Suprapubic skin (tissue), 4 donors: ENCODE data around the gene CDH4. TPM values are rescaled to one million over a fixed set of nuclear protein-coding genes. Genes with fewer than 3 reads are reported as not detected.

ENCODE experiments used
- DNase-seq, 2 donors: peaks; one replicate each; pipeline ENCODE4 v3.0.0-alpha.2; 2019; ENCODE audit warnings: low spot score in 2 of 2
- H3K27ac ChIP-seq: fragments of 200-600 bp; sonication (generic); one replicate; pipeline ENCODE4 v1.5.1; 2019
- H3K27me3 ChIP-seq: fragments of 200-600 bp; sonication (generic); one replicate; pipeline ENCODE4 v1.5.1; 2019
- H3K36me3 ChIP-seq: fragments of 200-600 bp; sonication (generic); one replicate; pipeline ENCODE4 v1.5.1; 2019
- H3K4me1 ChIP-seq: fragments of 200-600 bp; sonication (generic); one replicate; pipeline ENCODE4 v1.5.1; 2019
- H3K4me3 ChIP-seq: fragments of 200-600 bp; sonication (generic); one replicate; pipeline ENCODE4 v1.5.1; 2019; ENCODE audit warnings: mild to moderate bottlenecking
- H3K9me3 ChIP-seq: fragments of 200-600 bp; sonication (generic); one replicate; pipeline ENCODE4 v1.5.1; 2019
- EP300 ChIP-seq: sonication (generic); formaldehyde crosslinking; IDR thresholded peaks from one replicate; pipeline ENCODE4 v1.6.1; 2017; ENCODE audit warnings: antibody characterized with exemption
- POLR2A ChIP-seq, 2 donors: fragments of 450-650 bp; IDR thresholded peaks; one replicate each; pipeline ENCODE4 v1.6.1; 2017; ENCODE audit warnings: antibody characterized with exemption in 2 of 2, mild to moderate bottlenecking in 2 of 2, moderate library complexity in 2 of 2
- POLR2AphosphoS5 ChIP-seq, 3 donors: sonication (generic); formaldehyde crosslinking; IDR thresholded peaks; one replicate each; pipeline ENCODE4 v1.6.1; 2017; ENCODE audit warnings: antibody characterized with exemption in 3 of 3
- WGBS: methylation state at CpG from one replicate; pipeline ENCODE4 v1.1.5; 2018; 5-methylcytosine and 5-hydroxymethylcytosine counted together
- total RNA-seq, 4 donors: library from RNA; depleted of rRNA; stranded (reverse); fragments of >200 nt; gene quantifications; one replicate each; pipeline ENCODE4 v1.1.0, GENCODE V29; 2016
- TF ChIP-seq, protein P1 (sequence below), 2 donors: fragments of 200-600 bp in 1 of 2; fragments of 450-650 bp in 1 of 2; sonication (generic) in 1 of 2; IDR thresholded peaks; one replicate each; pipeline ENCODE4 v1.5.1; 2016 to 2019; ENCODE audit warnings: antibody characterized with exemption in 2 of 2, mild to moderate bottlenecking in 1 of 2, moderate library complexity in 1 of 2

CDH4 gene
- total RNA-seq, 4 donors from 2014 or later, result 0.91 to 5.9 (median 2.6) TPM

DNA sequence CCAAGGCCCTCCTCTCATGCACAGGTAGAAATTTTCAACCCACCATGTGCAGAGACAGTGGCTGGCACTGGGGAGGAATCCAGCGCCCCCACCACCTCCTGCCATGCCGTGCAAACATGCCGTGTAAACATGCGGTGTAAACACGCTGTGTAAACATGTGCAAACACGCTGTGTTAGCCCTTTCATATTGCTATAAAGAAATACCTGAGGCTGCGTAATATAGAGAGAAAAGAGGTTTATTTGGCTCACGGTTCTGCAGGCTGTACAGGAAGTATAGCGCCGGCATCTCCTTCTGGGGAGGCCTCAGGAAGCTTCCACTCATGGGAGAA, 595.3 kb downstream of the CDH4 start:
- H3K4me3 ChIP-seq, result no peak overlapping the region
- DNase-seq, result no peak
- TF ChIP-seq POLR2A (IDR thresholded peaks at IDR 0.05) (no peak), EP300 (no peak), POLR2AphosphoS5 (IDR thresholded peaks at IDR 0.05) (no peak)
- TF ChIP-seq, protein P1, sequence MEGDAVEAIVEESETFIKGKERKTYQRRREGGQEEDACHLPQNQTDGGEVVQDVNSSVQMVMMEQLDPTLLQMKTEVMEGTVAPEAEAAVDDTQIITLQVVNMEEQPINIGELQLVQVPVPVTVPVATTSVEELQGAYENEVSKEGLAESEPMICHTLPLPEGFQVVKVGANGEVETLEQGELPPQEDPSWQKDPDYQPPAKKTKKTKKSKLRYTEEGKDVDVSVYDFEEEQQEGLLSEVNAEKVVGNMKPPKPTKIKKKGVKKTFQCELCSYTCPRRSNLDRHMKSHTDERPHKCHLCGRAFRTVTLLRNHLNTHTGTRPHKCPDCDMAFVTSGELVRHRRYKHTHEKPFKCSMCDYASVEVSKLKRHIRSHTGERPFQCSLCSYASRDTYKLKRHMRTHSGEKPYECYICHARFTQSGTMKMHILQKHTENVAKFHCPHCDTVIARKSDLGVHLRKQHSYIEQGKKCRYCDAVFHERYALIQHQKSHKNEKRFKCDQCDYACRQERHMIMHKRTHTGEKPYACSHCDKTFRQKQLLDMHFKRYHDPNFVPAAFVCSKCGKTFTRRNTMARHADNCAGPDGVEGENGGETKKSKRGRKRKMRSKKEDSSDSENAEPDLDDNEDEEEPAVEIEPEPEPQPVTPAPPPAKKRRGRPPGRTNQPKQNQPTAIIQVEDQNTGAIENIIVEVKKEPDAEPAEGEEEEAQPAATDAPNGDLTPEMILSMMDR (IDR thresholded peaks at IDR 0.05), result no peak
- peaks cover 3% of the 10 kb centered on the region for H3K4me1 ChIP-seq
- no peaks in the 10 kb centered on the region for H3K9me3 ChIP-seq
- 89% methylated on average over 10 of the region's 10 CpGs for WGBS
- peaks cover 56% of the 10 kb centered on the region for H3K27me3 ChIP-seq
- no peaks in the 10 kb centered on the region for H3K36me3 ChIP-seq
- H3K27ac ChIP-seq, result no peak overlapping the region

DNA sequence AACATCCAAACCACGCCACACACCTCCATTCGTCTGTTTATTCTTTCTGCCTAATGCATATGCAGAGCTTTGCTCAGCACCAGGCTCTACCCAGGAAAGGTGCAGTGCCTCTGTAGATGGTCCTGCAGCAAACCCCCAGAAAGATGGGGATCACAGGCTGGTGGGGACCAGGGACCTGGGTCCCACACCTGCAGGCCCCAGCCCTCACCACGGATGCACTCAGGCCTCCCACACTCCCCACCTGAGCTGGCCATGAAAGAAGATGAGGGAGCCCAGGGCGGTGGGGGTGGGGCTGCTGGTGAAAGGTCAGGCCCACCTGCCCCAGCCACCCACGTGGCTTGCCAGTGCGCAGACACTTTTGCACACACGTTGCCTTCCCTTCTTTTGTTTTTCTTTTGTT, 595.9 kb downstream of the CDH4 start:
- H3K4me1 ChIP-seq, result peaks cover 3% of the 10 kb centered on the region
- no peak overlapping the region for H3K27ac ChIP-seq
- no peaks in the 10 kb centered on the region for H3K36me3 ChIP-seq
- no peak overlapping the region for H3K4me3 ChIP-seq
- no peak for DNase-seq
- no peak for TF ChIP-seq POLR2AphosphoS5 (IDR thresholded peaks at IDR 0.05)
- TF ChIP-seq EP300, result no peak
- TF ChIP-seq, protein P1 (IDR thresholded peaks at IDR 0.05), result no peak
- no peak for TF ChIP-seq POLR2A (IDR thresholded peaks at IDR 0.05)
- no peaks in the 10 kb centered on the region for H3K9me3 ChIP-seq
- H3K27me3 ChIP-seq, result peaks cover 57% of the 10 kb centered on the region
- WGBS, result 89% methylated on average over 7 of the region's 7 CpGs

DNA sequence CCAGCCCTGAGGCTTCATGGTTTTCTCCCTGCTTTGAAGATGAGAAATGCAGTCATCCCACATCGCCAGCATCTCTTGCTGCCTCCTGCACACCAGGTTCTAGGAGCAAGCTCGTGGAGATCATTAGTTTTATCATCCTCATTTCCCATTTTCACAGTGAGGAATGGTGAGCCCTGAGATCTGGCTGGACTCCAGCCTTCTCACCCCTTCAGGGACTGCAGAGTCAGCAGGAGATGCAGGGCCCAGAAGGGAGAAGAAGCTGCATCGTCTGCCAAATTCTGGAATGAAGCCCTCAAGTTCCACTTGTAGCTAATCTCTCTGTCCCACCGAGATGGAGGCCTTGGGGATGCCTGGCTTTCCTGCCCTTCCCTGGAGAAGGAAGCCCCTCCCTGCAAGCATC, 596.8 kb downstream of the CDH4 start:
- WGBS, result 46% methylated on average over 2 of the region's 4 CpGs
- Histone ChIP-seq H3K4me1 (peaks cover 3% of the 10 kb centered on the region), H3K4me3 (no peak overlapping the region), H3K27me3 (peaks cover 57% of the 10 kb centered on the region), H3K9me3 (no peaks in the 10 kb centered on the region), H3K27ac (no peak overlapping the region), H3K36me3 (no peaks in the 10 kb centered on the region)
- TF ChIP-seq EP300, result no peak
- TF ChIP-seq, protein P1 (IDR thresholded peaks at IDR 0.05), result no peak
- no peak for TF ChIP-seq POLR2A (IDR thresholded peaks at IDR 0.05)
- TF ChIP-seq POLR2AphosphoS5 (IDR thresholded peaks at IDR 0.05), result no peak
- no peak for DNase-seq

DNA sequence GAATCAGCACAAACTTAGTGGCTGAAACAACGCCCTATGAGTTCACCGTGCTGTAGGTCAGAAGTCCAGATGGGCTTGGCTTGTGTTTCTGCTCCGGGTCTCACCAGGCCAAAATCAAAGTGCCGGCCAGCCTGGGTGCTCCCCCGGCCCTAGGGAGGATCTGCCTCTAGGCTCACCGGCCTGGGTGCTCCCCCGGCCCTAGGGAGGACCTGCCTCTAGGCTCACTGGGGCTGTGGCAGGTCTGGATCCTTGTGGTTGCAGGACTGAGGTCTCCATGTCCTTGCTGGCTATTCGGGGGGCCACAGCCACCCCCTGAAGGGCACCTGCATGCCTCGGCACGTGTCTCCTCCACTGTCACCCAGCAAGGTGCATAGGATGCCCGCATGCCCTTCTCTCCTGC, 597.3 kb downstream of the CDH4 start:
- DNase-seq, result no peak
- no peak overlapping the region for H3K4me3 ChIP-seq
- H3K27me3 ChIP-seq, result peaks cover 57% of the 10 kb centered on the region
- H3K9me3 ChIP-seq, result no peaks in the 10 kb centered on the region
- no peaks in the 10 kb centered on the region for H3K36me3 ChIP-seq
- 82% methylated on average over 6 of the region's 11 CpGs for WGBS
- TF ChIP-seq, protein P1 (IDR thresholded peaks at IDR 0.05), result no peak
- TF ChIP-seq POLR2AphosphoS5 (IDR thresholded peaks at IDR 0.05) (no peak), EP300 (no peak), POLR2A (IDR thresholded peaks at IDR 0.05) (no peak)
- H3K4me1 ChIP-seq, result peaks cover 3% of the 10 kb centered on the region
- no peak overlapping the region for H3K27ac ChIP-seq

DNA sequence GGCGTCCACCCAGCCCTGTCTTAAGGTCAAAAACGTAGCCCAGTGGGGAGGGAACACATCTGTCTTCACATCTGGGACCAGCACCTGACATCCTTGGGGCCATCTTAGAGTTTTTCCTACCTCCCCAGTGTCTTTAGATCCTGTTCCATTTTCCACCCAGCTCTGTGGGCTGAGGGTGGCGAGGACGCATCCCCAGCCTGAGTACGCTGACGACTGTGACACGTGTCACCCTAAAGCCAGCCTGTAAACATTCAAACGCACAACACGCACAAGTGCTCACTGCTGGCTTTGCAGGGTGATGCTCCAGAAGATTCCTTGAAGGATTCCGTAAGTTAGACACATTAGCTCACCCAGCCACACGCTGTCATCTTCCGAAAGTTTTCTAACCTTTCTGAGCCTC, 597.8 kb downstream of the CDH4 start:
- TF ChIP-seq EP300, result no peak
- TF ChIP-seq POLR2A (IDR thresholded peaks at IDR 0.05), result no peak
- no peak for TF ChIP-seq POLR2AphosphoS5 (IDR thresholded peaks at IDR 0.05)
- TF ChIP-seq, protein P1 (IDR thresholded peaks at IDR 0.05), result no peak
- DNase-seq, result no peak
- Histone ChIP-seq H3K36me3 (no peaks in the 10 kb centered on the region), H3K4me1 (peaks cover 3% of the 10 kb centered on the region), H3K27me3 (peaks cover 52% of the 10 kb centered on the region), H3K4me3 (no peak overlapping the region), H3K27ac (no peak overlapping the region), H3K9me3 (no peaks in the 10 kb centered on the region)
- 77% methylated on average over 12 of the region's 12 CpGs for WGBS
